Activated CD8-positive, alpha-beta memory T cell treated with anti-CD3 and anti-CD28 coated beads, Interleukin-2, amount 50 U/mL, for 1 hour (primary cell): ENCODE data around the gene COL13A1.

Source experiments
- DNase-seq: peaks from one replicate; pipeline ENCODE4 v3.0.0-alpha.2; 2020; ENCODE audit errors: extremely low read depth

Gene COL13A1

GRCh38 chr10:69963835-69964710, 162.4 kb downstream of the COL13A1 start:
- no peak for DNase-seq

- no peak for DNase-seq
These were observed 163.4 kb downstream of the COL13A1 start for GRCh38 chr10:69965086-69965485.

GRCh38 chr10:69965919-69966662, 164.4 kb downstream of the COL13A1 start:
- DNase-seq = no peak

GRCh38 chr10:69968830-69969229, 167.1 kb downstream of the COL13A1 start:
- no peak for DNase-seq

- DNase-seq = no peak
These were observed 168.3 kb downstream of the COL13A1 start for GRCh38 chr10:69969977-69970376.

GRCh38 chr10:69972981-69973397, 171.3 kb downstream of the COL13A1 start:
- no peak for DNase-seq

- no peak for DNase-seq
These were observed 172.0 kb downstream of the COL13A1 start for GRCh38 chr10:69973678-69974077.

GRCh38 chr10:69974551-69975155, 172.9 kb downstream of the COL13A1 start:
- DNase-seq = no peak

- no peak for DNase-seq
These were observed 175.3 kb downstream of the COL13A1 start for GRCh38 chr10:69976795-69977546.

- DNase-seq = no peak
These were observed 177.5 kb downstream of the COL13A1 start for GRCh38 chr10:69979174-69979573.

GRCh38 chr10:69980672-69981071, 179.0 kb downstream of the COL13A1 start:
- no peak for DNase-seq

- DNase-seq = no peak
These were observed 186.4 kb downstream of the COL13A1 start for GRCh38 chr10:69988094-69988493.

GRCh38 chr10:69991151-69991550, 189.4 kb downstream of the COL13A1 start:
- DNase-seq = no peak

GRCh38 chr10:69994262-69994661, 192.6 kb downstream of the COL13A1 start:
- no peak for DNase-seq

- DNase-seq = no peak
These were observed 194.9 kb downstream of the COL13A1 start for GRCh38 chr10:69996611-69997010.

- no peak for DNase-seq
These were observed 198.6 kb downstream of the COL13A1 start for GRCh38 chr10:70000262-70000661.

GRCh38 chr10:70007116-70007820, 205.6 kb downstream of the COL13A1 start:
- DNase-seq = no peak
